ENCODE measurements around the gene APOA5.
"Not testable (repeated sequence)": the region's sequence is repeated elsewhere in the genome, so short reads cannot be mapped to it uniquely, and the experiment has no call there.

The APOA5 gene

GRCh38 chr11:116811194-116811593, 19.5 kb upstream of the APOA5 start:
- Histone ChIP-seq H3K27ac (ENCODE audit: low read length) (no peak overlapping the region), H3K9me3 (ENCODE audit: control insufficient read depth, low read depth, low read length) (no peaks in the 10 kb centered on the region), H3K9ac (ENCODE audit: low read length) (no peak overlapping the region), H3K4me1 (ENCODE audit: control insufficient read depth, low read depth, low read length) (no peaks in the 10 kb centered on the region), H3K4me3 (ENCODE audit: low read length) (no peak overlapping the region), H3K36me3 (ENCODE audit: control insufficient read depth, low read depth, low read length) (no peaks in the 10 kb centered on the region), H3K27me3 (ENCODE audit: control insufficient read depth, insufficient read depth, low read length) (no peaks in the 10 kb centered on the region)

- Histone ChIP-seq H3K9me3 (ENCODE audit: control insufficient read depth, low read depth, low read length) (no peaks in the 10 kb centered on the region), H3K27me3 (ENCODE audit: control insufficient read depth, insufficient read depth, low read length) (no peaks in the 10 kb centered on the region), H3K4me1 (ENCODE audit: control insufficient read depth, low read depth, low read length) (no peaks in the 10 kb centered on the region), H3K9ac (ENCODE audit: low read length) (no peak overlapping the region), H3K36me3 (ENCODE audit: control insufficient read depth, low read depth, low read length) (no peaks in the 10 kb centered on the region), H3K4me3 (ENCODE audit: low read length) (no peak overlapping the region), H3K27ac (ENCODE audit: low read length) (no peak overlapping the region)
These were observed 16.8 kb upstream of the APOA5 start for GRCh38 chr11:116808262-116809175.

GRCh38 chr11:116807601-116808261, 16.1 kb upstream of the APOA5 start:
- H3K9ac ChIP-seq (ENCODE audit: low read length), result no peak overlapping the region
- no peak overlapping the region for H3K4me3 ChIP-seq (ENCODE audit: low read length)

GRCh38 chr11:116804001-116804400, 12.3 kb upstream of the APOA5 start:
- no peak overlapping the region for H3K9ac ChIP-seq (ENCODE audit: low read length)
- no peaks in the 10 kb centered on the region for H3K9me3 ChIP-seq (ENCODE audit: control insufficient read depth, low read depth, low read length)

More at GRCh38 chr11:116807601-116808261, 16.1 kb upstream of the APOA5 start:
- H3K9me3 ChIP-seq (ENCODE audit: control insufficient read depth, low read depth, low read length), result no peaks in the 10 kb centered on the region
- no peak overlapping the region for H3K27ac ChIP-seq (ENCODE audit: low read length)
- H3K36me3 ChIP-seq (ENCODE audit: control insufficient read depth, low read depth, low read length), result no peaks in the 10 kb centered on the region
- no peaks in the 10 kb centered on the region for H3K27me3 ChIP-seq (ENCODE audit: control insufficient read depth, insufficient read depth, low read length)
- H3K4me1 ChIP-seq (ENCODE audit: control insufficient read depth, low read depth, low read length), result no peaks in the 10 kb centered on the region

GRCh38 chr11:116801662-116802061, 10.0 kb upstream of the APOA5 start:
- H3K9ac ChIP-seq (ENCODE audit: low read length), result not testable (repeated sequence)

More at GRCh38 chr11:116804001-116804400, 12.3 kb upstream of the APOA5 start:
- H3K4me1 ChIP-seq (ENCODE audit: control insufficient read depth, low read depth, low read length), result no peaks in the 10 kb centered on the region
- no peaks in the 10 kb centered on the region for H3K27me3 ChIP-seq (ENCODE audit: control insufficient read depth, insufficient read depth, low read length)
- no peak overlapping the region for H3K27ac ChIP-seq (ENCODE audit: low read length)
- H3K36me3 ChIP-seq (ENCODE audit: control insufficient read depth, low read depth, low read length), result no peaks in the 10 kb centered on the region
- no peak overlapping the region for H3K4me3 ChIP-seq (ENCODE audit: low read length)

GRCh38 chr11:116800610-116801009, 8.9 kb upstream of the APOA5 start:
- Histone ChIP-seq H3K27me3 (ENCODE audit: control insufficient read depth, insufficient read depth, low read length) (no peaks in the 10 kb centered on the region), H3K36me3 (ENCODE audit: control insufficient read depth, low read depth, low read length) (no peaks in the 10 kb centered on the region), H3K9ac (ENCODE audit: low read length) (no peak overlapping the region), H3K9me3 (ENCODE audit: control insufficient read depth, low read depth, low read length) (no peaks in the 10 kb centered on the region), H3K4me1 (ENCODE audit: control insufficient read depth, low read depth, low read length) (no peaks in the 10 kb centered on the region), H3K27ac (ENCODE audit: low read length) (no peak overlapping the region), H3K4me3 (ENCODE audit: low read length) (no peak overlapping the region)

More at GRCh38 chr11:116801662-116802061, 10.0 kb upstream of the APOA5 start:
- H3K4me3 ChIP-seq (ENCODE audit: low read length); H3K27ac ChIP-seq (ENCODE audit: low read length); H3K27me3 ChIP-seq (ENCODE audit: control insufficient read depth, insufficient read depth, low read length); H3K9me3 ChIP-seq (ENCODE audit: control insufficient read depth, low read depth, low read length); H3K36me3 ChIP-seq (ENCODE audit: control insufficient read depth, low read depth, low read length); H3K4me1 ChIP-seq (ENCODE audit: control insufficient read depth, low read depth, low read length): not testable (repeated sequence)

- Histone ChIP-seq H3K9me3 (ENCODE audit: control insufficient read depth, low read depth, low read length) (no peaks in the 10 kb centered on the region), H3K27ac (ENCODE audit: low read length) (no peak overlapping the region), H3K36me3 (ENCODE audit: control insufficient read depth, low read depth, low read length) (no peaks in the 10 kb centered on the region), H3K4me1 (ENCODE audit: control insufficient read depth, low read depth, low read length) (no peaks in the 10 kb centered on the region), H3K27me3 (ENCODE audit: control insufficient read depth, insufficient read depth, low read length) (no peaks in the 10 kb centered on the region), H3K9ac (ENCODE audit: low read length) (no peak overlapping the region), H3K4me3 (ENCODE audit: low read length) (no peak overlapping the region)
These were observed 6.7 kb upstream of the APOA5 start for GRCh38 chr11:116798368-116798767.

- Histone ChIP-seq H3K9ac (ENCODE audit: low read length) (no peak overlapping the region), H3K4me3 (ENCODE audit: low read length) (no peak overlapping the region), H3K27me3 (ENCODE audit: control insufficient read depth, insufficient read depth, low read length) (no peaks in the 10 kb centered on the region), H3K36me3 (ENCODE audit: control insufficient read depth, low read depth, low read length) (no peaks in the 10 kb centered on the region), H3K27ac (ENCODE audit: low read length) (no peak overlapping the region), H3K4me1 (ENCODE audit: control insufficient read depth, low read depth, low read length) (no peaks in the 10 kb centered on the region), H3K9me3 (ENCODE audit: control insufficient read depth, low read depth, low read length) (no peaks in the 10 kb centered on the region)
These were observed 6.1 kb upstream of the APOA5 start for GRCh38 chr11:116797816-116798215.

GRCh38 chr11:116796548-116796947, 4.9 kb upstream of the APOA5 start:
- Histone ChIP-seq H3K27me3 (ENCODE audit: control insufficient read depth, insufficient read depth, low read length) (no peaks in the 10 kb centered on the region), H3K9me3 (ENCODE audit: control insufficient read depth, low read depth, low read length) (no peaks in the 10 kb centered on the region), H3K36me3 (ENCODE audit: control insufficient read depth, low read depth, low read length) (no peaks in the 10 kb centered on the region), H3K4me1 (ENCODE audit: control insufficient read depth, low read depth, low read length) (no peaks in the 10 kb centered on the region), H3K9ac (ENCODE audit: low read length) (no peak overlapping the region), H3K27ac (ENCODE audit: low read length) (no peak overlapping the region), H3K4me3 (ENCODE audit: low read length) (no peak overlapping the region)

- Histone ChIP-seq H3K27ac (ENCODE audit: low read length) (no peak overlapping the region), H3K36me3 (ENCODE audit: control insufficient read depth, low read depth, low read length) (no peaks in the 10 kb centered on the region), H3K9me3 (ENCODE audit: control insufficient read depth, low read depth, low read length) (no peaks in the 10 kb centered on the region), H3K4me3 (ENCODE audit: low read length) (no peak overlapping the region), H3K4me1 (ENCODE audit: control insufficient read depth, low read depth, low read length) (no peaks in the 10 kb centered on the region), H3K27me3 (ENCODE audit: control insufficient read depth, insufficient read depth, low read length) (peaks cover 6% of the 10 kb centered on the region), H3K9ac (ENCODE audit: low read length) (no peak overlapping the region)
These were observed 3.2 kb upstream of the APOA5 start for GRCh38 chr11:116794851-116795250.

GRCh38 chr11:116793772-116794097, 2.1 kb upstream of the APOA5 start:
- Histone ChIP-seq H3K4me3 (ENCODE audit: low read length) (no peak overlapping the region), H3K27ac (ENCODE audit: low read length) (no peak overlapping the region), H3K27me3 (ENCODE audit: control insufficient read depth, insufficient read depth, low read length) (peaks cover 6% of the 10 kb centered on the region), H3K9ac (ENCODE audit: low read length) (no peak overlapping the region), H3K9me3 (ENCODE audit: control insufficient read depth, low read depth, low read length) (no peaks in the 10 kb centered on the region), H3K4me1 (ENCODE audit: control insufficient read depth, low read depth, low read length) (no peaks in the 10 kb centered on the region), H3K36me3 (ENCODE audit: control insufficient read depth, low read depth, low read length) (no peaks in the 10 kb centered on the region)

Data from iPS-18a (cell line).